WI38 (cell line): Measurements from ENCODE around the gene HMOX1.

Source experiments
- H3K4me3 ChIP-seq: 2 replicates; pipeline ENCODE4 v1.5.1; 2011; ENCODE audit warnings: low read depth, mild to moderate bottlenecking, control low read depth, low read length
- TF ChIP-seq, protein P1 (sequence below): IDR thresholded peaks from 2 replicates; pipeline ENCODE4 v1.5.1; 2012; ENCODE audit warnings: low read depth, mild to moderate bottlenecking, control low read depth, low read length

HMOX1 gene

DNA sequence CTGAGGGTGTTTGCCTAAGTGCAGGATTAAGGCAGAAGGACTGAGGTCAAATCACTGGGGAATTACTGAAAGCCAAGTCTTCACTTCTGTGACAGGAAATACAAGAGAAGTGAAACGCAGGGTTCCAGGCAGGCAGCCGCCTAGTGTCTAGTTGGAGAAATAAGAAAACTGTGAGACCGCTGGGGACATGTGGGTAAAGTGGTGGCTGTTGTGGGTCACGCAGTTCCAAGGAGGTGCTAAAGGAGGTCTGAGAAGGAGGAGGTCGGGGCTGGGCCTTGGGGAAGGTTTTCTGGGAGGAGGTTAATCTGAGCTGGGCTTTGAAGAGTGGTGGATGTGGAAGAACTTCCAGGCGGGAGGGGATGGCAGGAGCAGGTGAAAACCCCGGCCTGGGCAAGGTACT is 30.2 kb downstream of the HMOX1 start:
- no peak overlapping the region for H3K4me3 ChIP-seq
- TF ChIP-seq, protein P1, sequence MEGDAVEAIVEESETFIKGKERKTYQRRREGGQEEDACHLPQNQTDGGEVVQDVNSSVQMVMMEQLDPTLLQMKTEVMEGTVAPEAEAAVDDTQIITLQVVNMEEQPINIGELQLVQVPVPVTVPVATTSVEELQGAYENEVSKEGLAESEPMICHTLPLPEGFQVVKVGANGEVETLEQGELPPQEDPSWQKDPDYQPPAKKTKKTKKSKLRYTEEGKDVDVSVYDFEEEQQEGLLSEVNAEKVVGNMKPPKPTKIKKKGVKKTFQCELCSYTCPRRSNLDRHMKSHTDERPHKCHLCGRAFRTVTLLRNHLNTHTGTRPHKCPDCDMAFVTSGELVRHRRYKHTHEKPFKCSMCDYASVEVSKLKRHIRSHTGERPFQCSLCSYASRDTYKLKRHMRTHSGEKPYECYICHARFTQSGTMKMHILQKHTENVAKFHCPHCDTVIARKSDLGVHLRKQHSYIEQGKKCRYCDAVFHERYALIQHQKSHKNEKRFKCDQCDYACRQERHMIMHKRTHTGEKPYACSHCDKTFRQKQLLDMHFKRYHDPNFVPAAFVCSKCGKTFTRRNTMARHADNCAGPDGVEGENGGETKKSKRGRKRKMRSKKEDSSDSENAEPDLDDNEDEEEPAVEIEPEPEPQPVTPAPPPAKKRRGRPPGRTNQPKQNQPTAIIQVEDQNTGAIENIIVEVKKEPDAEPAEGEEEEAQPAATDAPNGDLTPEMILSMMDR: no peak

DNA sequence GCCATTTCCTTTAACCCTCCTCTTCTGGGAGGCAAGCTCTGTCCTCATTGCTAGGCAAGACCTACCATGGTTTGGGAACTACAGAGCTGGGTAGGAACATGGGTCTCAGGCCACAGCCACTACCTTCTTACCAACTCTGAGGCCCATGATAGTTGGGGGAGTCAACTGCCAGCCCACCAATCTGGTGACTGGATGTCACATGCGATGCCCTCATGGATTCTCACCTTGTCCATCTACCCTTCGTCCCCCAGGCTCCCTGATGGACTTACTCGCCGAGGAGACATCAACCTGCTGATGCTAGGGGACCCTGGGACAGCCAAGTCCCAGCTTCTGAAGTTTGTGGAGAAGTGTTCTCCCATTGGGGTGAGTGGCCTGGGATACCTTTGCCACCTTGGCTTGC is 32.7 kb downstream of the HMOX1 start:
- no peak overlapping the region for H3K4me3 ChIP-seq
- TF ChIP-seq, protein P1: no peak

DNA sequence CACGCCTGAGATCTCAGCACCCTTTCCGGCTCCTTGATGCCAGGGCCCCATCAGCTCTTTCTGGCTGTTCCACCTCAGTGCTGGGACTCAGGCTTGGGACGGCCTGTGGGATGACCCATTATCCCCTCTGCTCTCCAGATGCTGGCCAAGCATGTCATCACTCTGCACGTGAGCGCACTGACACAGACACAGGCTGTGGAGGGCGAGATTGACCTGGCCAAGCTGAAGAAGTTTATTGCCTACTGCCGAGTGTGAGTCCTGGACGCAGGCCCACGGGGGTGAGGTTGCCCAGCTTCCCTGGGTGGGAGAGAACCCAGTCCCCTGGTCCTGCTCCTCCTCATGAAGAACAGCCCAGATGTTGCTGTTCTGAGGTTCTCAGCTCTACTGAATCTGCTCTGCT is 36.7 kb downstream of the HMOX1 start:
- H3K4me3 ChIP-seq: no peak overlapping the region
- TF ChIP-seq, protein P1: no peak

DNA sequence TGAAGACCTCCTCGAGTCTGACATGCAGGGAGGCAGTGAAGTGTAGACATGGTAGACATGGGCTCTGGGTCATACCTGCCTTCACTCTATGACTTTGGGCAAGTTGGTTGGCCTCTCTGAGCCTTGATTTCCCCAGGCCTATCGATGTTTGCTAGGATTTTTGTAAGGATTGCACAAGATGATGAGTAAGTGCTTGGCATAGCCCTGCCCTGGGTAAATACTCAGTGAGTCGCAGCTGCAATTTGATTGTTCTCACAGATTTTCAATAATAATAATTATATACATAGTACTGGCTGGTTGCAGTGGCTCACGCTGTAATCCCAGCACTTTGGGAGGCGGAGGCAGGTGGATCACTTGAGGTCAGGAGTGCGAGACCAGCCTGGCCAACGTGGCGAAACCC is 37.2 kb downstream of the HMOX1 start:
- H3K4me3 ChIP-seq: no peak overlapping the region
- TF ChIP-seq, protein P1: no peak

DNA sequence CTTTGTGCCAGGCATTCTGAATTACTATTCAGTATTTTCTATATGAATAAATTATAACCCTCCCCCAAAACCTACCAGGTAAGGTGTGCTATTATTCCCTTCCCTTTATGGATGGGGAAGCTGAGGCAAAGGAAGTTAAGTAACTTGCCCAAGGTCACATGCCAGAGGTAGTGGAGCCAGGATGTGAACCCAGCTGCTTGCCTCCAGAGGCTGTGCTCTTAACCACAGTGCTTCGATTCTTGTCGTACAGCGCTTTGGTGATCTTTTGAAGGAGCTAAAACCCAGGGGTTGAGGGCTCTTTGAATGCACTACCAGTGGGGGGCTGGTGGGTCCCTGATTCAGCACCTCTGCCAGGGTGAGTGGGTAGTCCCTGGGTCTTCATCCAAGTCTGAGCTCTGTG is 37.8 kb downstream of the HMOX1 start:
- TF ChIP-seq, protein P1: no peak
- no peak overlapping the region for H3K4me3 ChIP-seq

DNA sequence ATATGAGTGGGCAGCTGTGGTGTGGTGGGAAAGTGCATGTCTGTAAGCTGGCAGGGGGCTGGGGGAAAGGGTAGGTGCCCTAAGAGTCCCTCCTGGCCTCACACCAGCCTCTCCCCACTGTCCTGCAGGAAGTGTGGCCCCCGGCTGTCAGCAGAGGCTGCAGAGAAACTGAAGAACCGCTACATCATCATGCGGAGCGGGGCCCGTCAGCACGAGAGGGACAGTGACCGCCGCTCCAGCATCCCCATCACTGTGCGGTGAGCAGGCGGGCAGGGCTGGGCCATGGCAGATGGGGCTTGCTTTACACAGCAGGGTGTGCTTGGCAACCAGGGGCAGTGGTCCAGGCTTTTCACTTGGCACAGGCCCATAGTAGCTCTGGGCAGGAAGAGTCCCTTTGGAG is 38.9 kb downstream of the HMOX1 start:
- TF ChIP-seq, protein P1: no peak
- H3K4me3 ChIP-seq: no peak overlapping the region

DNA sequence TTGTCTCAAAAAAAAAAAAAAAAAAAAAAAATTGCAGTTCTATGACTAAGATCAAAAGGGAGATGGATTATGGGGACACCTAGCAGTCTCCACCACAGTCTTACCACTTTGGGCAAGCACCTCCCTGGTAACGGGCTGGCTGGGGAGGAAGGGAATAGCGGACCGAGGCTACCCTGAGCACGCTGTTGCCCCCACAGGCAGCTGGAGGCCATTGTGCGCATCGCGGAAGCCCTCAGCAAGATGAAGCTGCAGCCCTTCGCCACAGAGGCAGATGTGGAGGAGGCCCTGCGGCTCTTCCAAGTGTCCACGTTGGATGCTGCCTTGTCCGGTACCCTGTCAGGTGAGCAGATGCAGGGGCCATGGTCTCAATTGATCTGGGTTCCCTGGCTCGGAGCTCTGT is 40.2 kb downstream of the HMOX1 start:
- TF ChIP-seq, protein P1: no peak

More for the DNA sequence above, 40.2 kb downstream of the HMOX1 start:
- H3K4me3 ChIP-seq: no peak overlapping the region
